Mesodermal cell (in vitro differentiated cells): ENCODE data around the gene SLC4A1.

Experiments used
- H3K27ac ChIP-seq: 2 replicates; pipeline ENCODE4 v1.7.0; 2013; ENCODE audit warnings: mild to moderate bottlenecking, low read depth, low read length, moderate library complexity; ENCODE audit not compliant: severe bottlenecking
- H3K36me3 ChIP-seq: 2 replicates; pipeline ENCODE4 v1.7.1; 2013; ENCODE audit warnings: mild to moderate bottlenecking, low read length, moderate library complexity; ENCODE audit not compliant: control insufficient read depth, insufficient read depth
- H3K4me1 ChIP-seq: one replicate; pipeline ENCODE4 v1.7.1; 2013; ENCODE audit warnings: mild to moderate bottlenecking, low read length; ENCODE audit not compliant: insufficient read depth, control insufficient read depth, poor library complexity, severe bottlenecking
- H3K4me3 ChIP-seq: 2 replicates; pipeline ENCODE4 v1.7.0; 2013; ENCODE audit warnings: low read length, control low read depth, mild to moderate bottlenecking; ENCODE audit not compliant: insufficient read depth, poor library complexity, severe bottlenecking; ENCODE audit errors: extremely low read depth
- H3K9me3 ChIP-seq: 2 replicates; pipeline ENCODE4 v1.7.1; 2013; ENCODE audit warnings: mild to moderate bottlenecking, low read length, moderate library complexity; ENCODE audit not compliant: control insufficient read depth
- WGBS, 2 experiments: methylation state at CpG; one replicate each; pipeline ENCODE4 v1.1.5; 2013; ENCODE audit warnings: missing lambda C conversion rate in 2 of 2; ENCODE audit not compliant: insufficient coverage in 2 of 2; 5-methylcytosine and 5-hydroxymethylcytosine counted together

The SLC4A1 gene

DNA sequence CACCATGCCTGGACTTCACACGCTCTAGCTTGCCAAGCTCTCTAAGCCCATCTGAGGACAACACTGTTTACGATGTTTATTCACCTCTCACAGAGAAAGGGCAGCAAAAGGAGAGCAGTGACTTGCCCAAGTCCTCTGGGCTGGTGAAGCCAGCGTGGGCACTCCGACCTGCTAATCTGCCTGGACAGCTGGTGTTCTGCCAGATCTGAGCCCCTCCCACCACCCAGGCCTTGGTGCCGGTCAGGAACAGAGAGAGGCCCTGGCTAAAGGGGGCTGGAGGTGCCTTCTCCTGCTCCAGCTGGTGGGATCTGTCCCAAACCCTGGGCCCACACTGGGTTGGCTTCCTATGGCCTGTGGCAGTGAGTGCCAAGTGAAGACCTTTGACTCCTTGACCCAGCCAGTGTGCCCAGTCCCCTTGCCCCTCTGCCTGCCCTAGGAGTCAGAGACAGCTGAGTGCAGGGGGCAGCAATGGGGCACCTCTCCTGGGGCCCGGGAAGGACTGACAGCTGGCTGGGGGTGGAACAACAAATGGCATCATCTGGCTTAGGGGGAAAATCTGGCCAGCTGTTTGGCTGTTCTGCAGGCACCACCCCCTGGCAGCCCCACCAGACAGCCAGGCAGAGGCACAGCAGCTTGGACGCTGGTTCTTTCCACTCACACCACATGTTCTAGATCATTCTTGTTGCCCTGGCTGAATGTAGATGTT lies 1.8 kb upstream of the SLC4A1 start:
- no peaks in the 10 kb centered on the region for H3K4me1 ChIP-seq
- no peaks in the 10 kb centered on the region for H3K36me3 ChIP-seq
- 75 to 93% methylated on average over 5 to 6 of the region's 7 CpGs for WGBS, 2 experiments
- no peak overlapping the region for H3K4me3 ChIP-seq
- no peak overlapping the region for H3K27ac ChIP-seq
- H3K9me3 ChIP-seq: no peaks in the 10 kb centered on the region

DNA sequence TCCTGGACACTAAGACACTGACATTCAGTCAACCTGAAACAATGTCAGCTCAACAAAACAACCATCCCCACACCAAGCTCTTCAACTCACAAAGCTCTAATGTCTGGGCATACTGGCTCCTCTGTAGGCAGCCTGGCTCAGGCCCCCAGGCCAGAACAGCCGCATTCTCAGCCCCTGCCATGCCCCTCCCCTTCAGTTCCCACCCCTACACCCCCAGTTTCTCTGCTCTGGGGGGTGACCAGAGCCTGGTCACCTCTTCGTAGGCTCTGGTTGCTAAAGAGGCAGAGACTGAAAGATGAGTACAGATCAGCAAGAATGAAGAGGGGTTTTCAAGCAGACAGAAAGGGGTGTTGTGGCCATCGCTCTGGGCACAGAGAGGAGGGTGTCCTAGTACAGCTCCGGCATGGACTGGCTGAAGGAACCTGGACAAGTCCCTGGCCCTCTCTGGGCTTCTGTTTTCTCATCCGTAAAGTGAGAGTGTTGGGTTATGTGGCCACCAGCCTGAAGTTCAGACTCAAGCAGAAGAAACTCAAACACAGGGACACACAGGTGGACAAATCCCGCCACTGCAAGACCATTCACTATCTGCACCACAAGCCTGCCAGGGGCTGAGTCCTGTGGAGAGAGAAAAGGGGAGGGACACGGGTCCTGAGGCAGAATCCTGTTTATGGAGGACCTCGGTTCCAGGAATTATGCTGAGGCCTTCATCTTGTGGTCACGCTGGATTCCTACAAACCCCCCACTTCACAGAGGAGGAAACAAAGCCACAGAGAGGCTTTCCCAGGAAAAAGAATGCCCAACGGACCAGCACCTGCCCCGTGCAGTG lies 987 bp upstream of the SLC4A1 start:
- H3K36me3 ChIP-seq: no peaks in the 10 kb centered on the region
- no peaks in the 10 kb centered on the region for H3K9me3 ChIP-seq
- no peak overlapping the region for H3K27ac ChIP-seq
- no peak overlapping the region for H3K4me3 ChIP-seq
- no peaks in the 10 kb centered on the region for H3K4me1 ChIP-seq
- WGBS, 2 experiments: 87 to 100% methylated on average over 4 to 6 of the region's 11 CpGs

DNA sequence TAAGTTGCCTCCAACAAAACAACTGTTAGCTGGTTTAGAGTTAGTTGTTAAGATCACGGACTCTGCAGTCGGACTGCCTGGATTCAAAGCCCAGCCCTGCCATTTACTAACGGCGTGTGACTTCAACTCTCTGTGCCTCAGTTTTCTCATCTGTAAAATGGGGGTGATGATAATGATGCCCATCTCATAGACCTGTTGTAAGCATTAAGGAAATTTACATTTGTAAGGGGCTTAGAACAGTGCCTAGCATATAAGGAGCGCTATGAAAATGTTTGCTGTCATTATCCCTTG lies 825 bp downstream of the SLC4A1 start:
- no peaks in the 10 kb centered on the region for H3K36me3 ChIP-seq
- H3K9me3 ChIP-seq: no peaks in the 10 kb centered on the region
- H3K27ac ChIP-seq: no peak overlapping the region
- H3K4me1 ChIP-seq: no peaks in the 10 kb centered on the region
- 98 to 100% methylated on average over 1 to 5 of the region's 5 CpGs for WGBS, 2 experiments
- H3K4me3 ChIP-seq: no peak overlapping the region

DNA sequence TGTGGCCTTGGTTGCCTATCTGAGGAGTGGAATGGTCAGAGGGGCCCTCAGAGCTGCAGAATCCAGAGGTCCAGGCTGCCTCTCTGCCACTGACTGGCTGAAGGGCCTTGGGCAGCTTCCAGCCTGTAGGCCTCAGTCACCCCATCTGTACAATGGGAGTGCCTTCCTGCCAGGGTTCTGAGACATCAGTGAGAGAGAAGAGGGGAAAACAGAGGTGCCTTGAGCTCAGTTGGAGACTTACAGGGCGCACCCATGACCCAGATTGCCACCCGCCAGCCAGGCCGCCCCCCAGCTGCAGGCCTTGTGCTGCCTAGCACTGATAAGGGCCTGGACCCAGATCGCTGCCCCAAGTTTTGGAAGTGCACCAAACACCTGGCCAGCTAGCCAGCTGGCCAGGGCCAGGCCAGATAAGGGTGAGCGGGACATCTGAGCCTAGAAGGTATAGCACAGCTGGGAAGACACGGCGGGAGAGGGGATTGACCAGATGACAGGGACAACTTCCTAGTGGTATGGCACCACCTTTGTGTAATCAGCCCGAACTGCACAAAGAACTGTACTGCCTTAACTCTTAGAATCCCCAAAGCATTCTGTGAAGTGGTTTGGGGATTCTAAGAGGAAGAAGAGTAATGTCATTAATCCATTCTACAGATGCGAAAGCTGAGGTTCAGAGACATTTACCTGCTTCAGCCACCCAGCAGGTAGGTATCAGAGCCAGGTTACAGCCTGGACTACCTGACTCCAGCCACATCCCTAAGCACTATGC lies 1.4 kb downstream of the SLC4A1 start:
- Histone ChIP-seq H3K36me3 (no peaks in the 10 kb centered on the region), H3K4me1 (no peaks in the 10 kb centered on the region), H3K9me3 (no peaks in the 10 kb centered on the region), H3K4me3 (no peak overlapping the region), H3K27ac (no peak overlapping the region)
- 92 to 93% methylated on average over 8 of the region's 9 CpGs for WGBS, 2 experiments

DNA sequence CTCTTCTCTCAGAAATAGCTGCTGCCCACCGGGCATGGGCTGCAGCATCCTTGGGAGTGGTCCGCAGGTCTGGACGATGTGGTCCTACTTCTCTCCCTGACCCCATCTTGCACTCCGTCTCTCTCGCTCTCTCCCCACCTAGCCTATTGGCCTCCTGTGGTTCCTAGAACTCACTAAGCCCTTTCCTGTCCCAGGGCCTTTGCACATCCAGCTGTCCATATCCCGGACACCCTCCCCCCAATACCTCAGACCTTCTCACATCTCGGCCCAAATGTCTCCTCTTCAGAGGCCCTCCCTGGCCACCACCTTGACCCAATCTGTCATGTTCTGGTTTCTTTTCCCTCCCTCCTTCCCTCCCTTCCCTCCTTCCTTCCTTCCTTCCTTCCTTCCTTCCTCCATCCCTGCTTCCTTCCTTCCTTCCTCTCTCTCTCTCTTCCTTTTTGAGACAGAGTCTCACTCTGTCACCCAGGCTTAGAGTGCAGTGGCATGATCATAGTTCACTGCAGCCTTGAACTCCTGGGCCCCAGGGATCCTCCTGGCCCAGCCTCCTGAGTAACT lies 4.5 kb downstream of the SLC4A1 start:
- WGBS, 2 experiments: 89 to 91% methylated on average over 7 of the region's 7 CpGs
- H3K36me3 ChIP-seq: no peaks in the 10 kb centered on the region
- no peak overlapping the region for H3K4me3 ChIP-seq
- H3K27ac ChIP-seq: no peak overlapping the region
- H3K9me3 ChIP-seq: no peaks in the 10 kb centered on the region
- H3K4me1 ChIP-seq: no peaks in the 10 kb centered on the region

DNA sequence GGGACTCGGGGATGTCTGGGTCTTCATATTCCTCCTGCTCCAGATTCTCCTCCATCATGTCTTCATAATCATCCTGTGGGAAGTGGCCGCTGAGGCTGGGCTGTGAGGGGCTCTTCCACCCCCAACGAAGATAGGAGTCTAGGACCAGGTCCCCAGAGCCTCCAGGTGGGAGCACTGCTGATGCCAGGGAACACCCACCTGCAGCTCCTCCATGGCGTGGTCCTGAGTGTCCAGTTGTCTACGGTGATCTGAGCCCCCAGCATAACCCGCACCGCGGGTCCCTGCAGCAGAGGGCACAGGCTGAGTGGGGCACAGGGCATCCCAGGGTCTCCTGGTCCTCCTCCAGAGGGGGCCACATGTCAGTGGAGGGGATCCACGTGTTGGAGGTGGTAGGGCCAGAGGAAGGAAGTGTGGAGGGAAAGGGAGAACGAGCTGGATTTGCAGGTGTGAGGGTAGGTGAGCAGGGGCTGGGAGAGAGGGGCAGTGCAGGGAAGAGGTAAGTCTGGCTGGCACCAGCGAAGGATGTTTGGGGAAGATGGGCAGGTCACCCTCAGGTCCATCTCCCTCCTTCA lies 5.2 kb downstream of the SLC4A1 start:
- WGBS, 2 experiments: 72 to 74% methylated on average over 9 to 10 of the region's 11 CpGs
- Histone ChIP-seq H3K36me3 (no peaks in the 10 kb centered on the region), H3K27ac (no peak overlapping the region), H3K4me3 (no peak overlapping the region), H3K4me1 (no peaks in the 10 kb centered on the region), H3K9me3 (no peaks in the 10 kb centered on the region)

DNA sequence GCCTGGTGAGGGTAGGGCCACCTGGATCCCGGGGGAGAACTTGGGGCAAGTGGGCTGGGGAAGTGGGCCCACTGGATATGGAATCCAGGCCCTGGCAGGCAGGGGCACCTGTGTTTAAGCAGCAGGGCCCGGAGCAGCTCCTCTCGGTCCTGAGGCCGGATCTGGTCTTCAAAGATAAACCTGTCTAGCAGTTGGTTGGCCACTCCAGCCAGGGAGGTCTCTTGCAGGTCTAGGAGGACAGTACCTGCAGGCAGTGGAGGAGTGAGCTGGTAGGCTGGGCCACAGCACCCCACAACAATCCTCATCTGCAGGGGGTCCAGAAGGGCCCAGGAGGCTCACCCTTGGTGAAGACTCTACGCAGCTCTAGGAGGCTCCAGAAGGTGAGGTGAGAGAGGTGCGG lies 7.6 kb downstream of the SLC4A1 start:
- no peak overlapping the region for H3K4me3 ChIP-seq
- no peaks in the 10 kb centered on the region for H3K4me1 ChIP-seq
- no peaks in the 10 kb centered on the region for H3K36me3 ChIP-seq
- no peaks in the 10 kb centered on the region for H3K9me3 ChIP-seq
- WGBS, 2 experiments: 87 to 95% methylated on average over 3 to 5 of the region's 6 CpGs
- H3K27ac ChIP-seq: no peak overlapping the region

DNA sequence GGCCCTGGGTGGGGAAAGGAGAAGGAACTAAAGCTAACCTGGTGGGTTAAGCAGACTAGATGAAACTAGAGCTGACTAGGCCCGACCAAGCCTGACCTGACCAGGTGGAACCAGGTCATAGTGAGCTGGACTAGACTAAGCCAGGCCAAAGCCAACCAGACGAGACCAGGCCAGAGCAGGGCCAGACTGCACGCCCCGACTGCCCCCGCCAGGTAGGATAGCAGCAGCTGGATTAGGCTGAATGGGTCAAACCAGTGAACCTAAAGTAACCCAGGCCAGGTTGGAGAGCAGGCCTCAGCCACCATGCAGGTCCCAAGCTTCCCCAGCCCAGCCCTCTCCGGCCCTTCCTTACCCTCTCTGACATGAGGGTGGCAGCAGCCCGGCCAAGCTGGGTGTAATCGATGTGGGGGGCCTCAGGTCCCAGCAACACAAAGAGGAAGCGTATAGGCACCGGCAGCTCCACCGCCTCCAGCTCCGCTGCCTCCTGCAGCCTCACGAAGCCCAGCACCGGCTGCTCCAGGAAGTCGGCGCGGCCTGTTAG lies 9.1 kb downstream of the SLC4A1 start:
- 88 to 93% methylated on average over 10 to 16 of the region's 17 CpGs for WGBS, 2 experiments
- H3K27ac ChIP-seq: no peak overlapping the region
- no peak overlapping the region for H3K4me3 ChIP-seq
- H3K4me1 ChIP-seq: no peaks in the 10 kb centered on the region
- no peaks in the 10 kb centered on the region for H3K9me3 ChIP-seq
- H3K36me3 ChIP-seq: no peaks in the 10 kb centered on the region

DNA sequence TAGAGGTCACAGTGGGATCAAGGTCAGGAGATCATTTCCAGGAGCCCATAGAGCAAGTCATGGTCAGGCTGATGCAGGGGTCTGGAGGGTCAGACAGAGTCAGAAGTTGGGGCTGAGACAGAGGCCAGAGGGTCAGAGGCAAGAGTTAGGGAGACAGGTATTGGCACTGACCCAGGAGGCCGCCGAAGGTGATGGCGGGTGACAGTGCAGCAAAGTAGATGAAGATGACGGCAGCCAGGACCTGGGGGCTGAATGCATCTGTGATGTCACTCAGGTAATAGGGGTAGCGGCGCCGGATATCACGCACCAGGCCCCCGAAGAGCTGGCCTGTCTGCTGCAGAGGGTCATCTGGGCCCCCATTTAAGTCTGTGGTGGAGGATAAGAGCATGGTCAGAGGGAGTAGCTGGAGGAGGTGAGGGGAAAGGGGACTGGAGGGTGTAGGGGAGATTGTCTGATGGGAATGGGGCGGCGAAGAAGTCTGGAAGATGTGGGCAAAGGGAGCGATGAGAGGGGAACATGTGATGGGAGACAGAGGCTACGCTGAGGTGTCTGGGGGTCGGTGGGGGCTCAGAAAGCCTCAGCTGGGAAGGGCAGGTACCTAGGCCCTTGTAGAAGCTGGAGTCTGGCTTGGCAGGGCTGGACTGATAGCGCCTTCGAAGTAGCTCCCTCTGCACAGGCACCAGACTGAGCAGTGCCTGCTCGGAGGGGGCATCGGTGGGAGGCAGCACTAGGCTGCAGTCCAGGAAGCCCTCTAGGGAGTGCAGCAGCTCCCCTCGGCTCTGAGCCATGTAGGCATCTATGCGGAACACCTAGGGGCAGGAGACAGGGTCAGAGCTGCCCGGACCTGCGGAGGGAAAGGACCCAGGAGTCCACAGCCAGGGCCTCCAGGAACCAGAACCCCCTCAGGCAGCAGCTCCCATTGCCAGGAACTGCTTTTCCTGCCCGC lies 9.8 kb downstream of the SLC4A1 start:
- no peak overlapping the region for H3K27ac ChIP-seq
- H3K36me3 ChIP-seq: no peaks in the 10 kb centered on the region
- H3K4me3 ChIP-seq: no peak overlapping the region
- H3K4me1 ChIP-seq: no peaks in the 10 kb centered on the region
- WGBS, 2 experiments: 89 to 94% methylated on average over 17 to 22 of the region's 23 CpGs
- no peaks in the 10 kb centered on the region for H3K9me3 ChIP-seq
